Upper lobe of right lung (tissue), 1 donor: ENCODE measurements around the gene NPHP4. TPM values are rescaled to one million over a fixed set of nuclear protein-coding genes. Genes with fewer than 3 reads are reported as not detected.

ENCODE experiments used
- ATAC-seq: fragments of 200-7000 bp; cut with Tn5 transposase; one replicate; pipeline ENCODE4 v1.9.1; 2020; ENCODE audit warnings: mild to moderate bottlenecking, moderate library complexity
- DNase-seq: peaks from one replicate; pipeline ENCODE4 v3.0.0-alpha.2; 2020
- H3K27ac ChIP-seq: fragments of 200-600 bp; one replicate; pipeline ENCODE4 v1.8.0; 2022
- H3K27me3 ChIP-seq: fragments of 200-600 bp; one replicate; pipeline ENCODE4 v1.8.0; 2022; ENCODE audit warnings: mild to moderate bottlenecking
- H3K36me3 ChIP-seq: fragments of 200-600 bp; one replicate; pipeline ENCODE4 v1.8.0; 2022
- H3K4me1 ChIP-seq: fragments of 200-600 bp; one replicate; pipeline ENCODE4 v1.8.0; 2022
- H3K4me3 ChIP-seq: fragments of 200-600 bp; one replicate; pipeline ENCODE4 v1.8.0; 2022; ENCODE audit warnings: mild to moderate bottlenecking
- H3K9me3 ChIP-seq: fragments of 200-600 bp; one replicate; pipeline ENCODE4 v1.8.0; 2022
- CTCF ChIP-seq: fragments of 200-600 bp; IDR thresholded peaks from one replicate; pipeline ENCODE4 v1.8.0; 2022; ENCODE audit warnings: antibody characterized with exemption
- intact Hi-C: fragments of 100-400 bp; cut with DNase I; formaldehyde crosslinking; loops from one replicate; pipeline ENCODE4 v1.11.0; 2022
- total RNA-seq: library from RNA; stranded (reverse); fragmentation: NEBNext Ultra II Directional; extraction: Animal tissue kit (Norgen Biotek cat#: 25700); gene quantifications from one replicate; pipeline ENCODE4 v1.2.1, GENCODE V29; 2021
- donor health status: DM: no; HTN: yes; CAD: no; lungs with severe emphysema.

Gene NPHP4
- total RNA-seq, 1 donor from 2014 or later, result 14.6 TPM

- Histone ChIP-seq H3K27me3 (no peaks in the 10 kb centered on the region), H3K9me3 (no peaks in the 10 kb centered on the region), H3K4me3 (no peak overlapping the region), H3K36me3 (peaks cover 6% of the 10 kb centered on the region), H3K27ac (no peak overlapping the region), H3K4me1 (no peaks in the 10 kb centered on the region)
- ATAC-seq, result no peak
- TF ChIP-seq CTCF, result no peak
- intact Hi-C loops, result no loop called here
- DNase-seq, result peak; percentile 55
Observed at GRCh38 chr1:5941671-5942070, 50.6 kb downstream of the NPHP4 start.

DNA sequence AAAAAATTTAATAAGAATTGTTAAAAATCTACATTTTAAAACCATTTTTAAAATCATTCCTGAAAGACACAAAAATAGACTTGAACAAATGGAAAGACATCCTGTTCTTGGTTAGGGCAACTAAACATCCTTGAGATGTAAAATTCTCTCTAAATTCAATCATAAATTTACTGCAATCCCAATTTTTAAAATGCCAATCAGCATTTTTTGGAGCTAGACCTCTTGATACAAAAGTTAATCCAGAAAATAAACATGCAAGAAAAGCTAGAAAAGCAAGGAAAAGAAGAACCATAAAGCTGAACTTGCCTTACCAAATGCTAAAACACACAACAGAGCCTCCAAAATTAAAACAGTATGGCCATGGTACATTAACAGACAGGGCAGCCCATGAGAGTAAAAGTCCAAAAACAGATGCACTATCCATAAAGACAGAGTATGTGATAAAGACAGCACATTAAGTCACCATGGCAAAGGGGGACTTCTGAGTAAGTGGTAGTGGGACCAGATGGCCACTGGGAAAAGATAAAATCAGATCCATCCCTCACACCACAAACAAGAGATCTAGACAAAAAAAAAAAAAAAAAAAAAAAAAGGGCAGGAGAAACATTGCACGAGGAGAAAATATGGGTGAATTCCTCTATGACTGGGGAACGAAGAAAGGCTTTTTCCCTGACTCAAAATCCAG lies 51.4 kb downstream of the NPHP4 start:
- Histone ChIP-seq H3K9me3 (no peaks in the 10 kb centered on the region), H3K27ac (no peak overlapping the region), H3K4me3 (no peak overlapping the region), H3K27me3 (no peaks in the 10 kb centered on the region), H3K36me3 (no peaks in the 10 kb centered on the region), H3K4me1 (no peaks in the 10 kb centered on the region)
- ATAC-seq, result no peak
- no peak for TF ChIP-seq CTCF
- intact Hi-C loops, result no loop called here
- DNase-seq, result no peak

DNA sequence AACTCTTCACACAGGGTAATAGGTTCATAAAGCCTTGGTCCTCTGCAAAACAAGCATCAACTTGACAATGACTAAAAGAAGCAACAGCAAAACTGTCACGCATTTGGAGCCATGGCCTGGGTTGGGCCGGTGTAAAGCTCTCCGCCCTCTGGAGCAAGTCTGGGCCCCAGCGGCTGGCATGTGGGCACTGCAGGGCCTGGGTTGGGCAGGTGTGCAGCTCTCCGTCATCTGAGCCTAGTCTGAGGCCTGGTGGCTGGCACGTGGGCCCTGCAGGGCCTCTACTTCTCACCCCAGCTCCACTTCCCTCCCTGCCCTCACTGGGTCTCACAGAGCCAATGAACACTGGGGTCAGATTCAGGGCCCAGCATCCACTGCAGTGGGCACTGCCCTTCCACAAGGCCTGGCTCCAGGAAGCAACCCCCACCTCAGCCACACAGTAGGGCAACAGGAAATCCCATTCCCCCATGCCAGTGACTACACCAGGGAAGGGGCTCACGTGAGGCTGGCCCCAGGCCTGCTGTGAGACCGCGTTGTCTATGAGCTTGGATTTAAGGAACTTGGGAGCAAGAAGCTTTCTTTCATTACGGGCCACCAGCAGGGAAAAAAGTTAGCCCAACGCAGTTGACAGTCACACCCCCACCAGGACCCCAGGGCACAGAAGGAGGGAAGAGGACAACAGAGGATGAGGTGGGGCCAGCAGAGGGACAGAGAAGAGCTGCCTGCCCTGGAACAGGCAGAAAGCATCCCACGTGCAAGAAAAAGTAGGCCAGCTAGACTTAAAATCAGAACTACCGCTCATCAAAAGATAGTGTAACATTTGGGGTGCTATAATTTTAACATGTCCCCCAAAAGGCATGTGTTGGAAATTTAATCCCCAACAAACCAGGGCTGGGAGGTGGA lies 52.7 kb downstream of the NPHP4 start:
- H3K36me3 ChIP-seq, result no peaks in the 10 kb centered on the region
- H3K27me3 ChIP-seq, result no peaks in the 10 kb centered on the region
- no peak for ATAC-seq
- H3K4me3 ChIP-seq, result no peak overlapping the region
- no peak for DNase-seq
- no peak overlapping the region for H3K27ac ChIP-seq
- no peaks in the 10 kb centered on the region for H3K9me3 ChIP-seq
- no peak for TF ChIP-seq CTCF
- intact Hi-C loops, result no loop called here
- H3K4me1 ChIP-seq, result no peaks in the 10 kb centered on the region

- Histone ChIP-seq H3K4me3 (no peak overlapping the region), H3K27me3 (no peaks in the 10 kb centered on the region), H3K36me3 (peaks cover under 1% of the 10 kb centered on the region), H3K4me1 (peaks cover 1% of the 10 kb centered on the region), H3K27ac (no peak overlapping the region), H3K9me3 (no peaks in the 10 kb centered on the region)
- DNase-seq, result no peak
- intact Hi-C loops, result no loop called here
- TF ChIP-seq CTCF, result no peak
- no peak for ATAC-seq
Observed at GRCh38 chr1:5938101-5938646, 54.1 kb downstream of the NPHP4 start.

- Histone ChIP-seq H3K9me3 (no peaks in the 10 kb centered on the region), H3K36me3 (peaks cover 8% of the 10 kb centered on the region), H3K27ac (no peak overlapping the region), H3K4me1 (peaks cover 3% of the 10 kb centered on the region), H3K27me3 (no peaks in the 10 kb centered on the region), H3K4me3 (no peak overlapping the region)
- intact Hi-C loops, result no loop called here
- ATAC-seq (no peak), DNase-seq (no peak)
- TF ChIP-seq CTCF, result no peak
Observed at GRCh38 chr1:5937373-5937857, 54.8 kb downstream of the NPHP4 start.
